Left ventricle myocardium inferior (tissue), 1 donor: ENCODE data around the gene PERP. TPM values are rescaled to one million over a fixed set of nuclear protein-coding genes. Genes with fewer than 3 reads are reported as not detected.

Source experiments
- DNase-seq: peaks from one replicate; pipeline ENCODE4 v3.0.0-alpha.2; 2020
- H3K27ac ChIP-seq: fragments of 200-600 bp; replicated peaks from 2 replicates; pipeline ENCODE4 v1.8.0; 2021
- H3K27me3 ChIP-seq: fragments of 200-600 bp; 2 replicates; pipeline ENCODE4 v1.8.0; 2021; ENCODE audit warnings: low read depth
- H3K36me3 ChIP-seq: fragments of 200-600 bp; 2 replicates; pipeline ENCODE4 v1.8.0; 2021
- H3K4me1 ChIP-seq: fragments of 200-600 bp; 2 replicates; pipeline ENCODE4 v1.8.0; 2021
- H3K4me3 ChIP-seq: fragments of 200-600 bp; 2 replicates; pipeline ENCODE4 v1.8.0; 2021; ENCODE audit warnings: mild to moderate bottlenecking, moderate library complexity
- H3K9me3 ChIP-seq: fragments of 200-600 bp; replicated peaks from 2 replicates; pipeline ENCODE4 v1.8.0; 2021
- intact Hi-C: fragments of 100-400 bp; cut with micrococcal nuclease; formaldehyde crosslinking; loops from one replicate; pipeline ENCODE4 v1.11.0; 2022
- total RNA-seq: library from RNA; stranded (reverse); fragmentation: NEBNext Ultra II Directional; extraction: Animal tissue kit (Norgen Biotek cat#: 25700); gene quantifications from one replicate; pipeline ENCODE4 v1.2.1, GENCODE V29; 2021
- TF ChIP-seq, protein P1 (sequence below): fragments of 200-600 bp; IDR thresholded peaks from 2 replicates; pipeline ENCODE4 v1.8.0; 2021; ENCODE audit warnings: antibody characterized with exemption, mild to moderate bottlenecking, borderline replicate concordance
- donor health status: DM: no; HTN: yes; CAD: no; lungs with severe emphysema.

PERP gene
- total RNA-seq, 1 donor from 2014 or later = 53.9 TPM

DNA sequence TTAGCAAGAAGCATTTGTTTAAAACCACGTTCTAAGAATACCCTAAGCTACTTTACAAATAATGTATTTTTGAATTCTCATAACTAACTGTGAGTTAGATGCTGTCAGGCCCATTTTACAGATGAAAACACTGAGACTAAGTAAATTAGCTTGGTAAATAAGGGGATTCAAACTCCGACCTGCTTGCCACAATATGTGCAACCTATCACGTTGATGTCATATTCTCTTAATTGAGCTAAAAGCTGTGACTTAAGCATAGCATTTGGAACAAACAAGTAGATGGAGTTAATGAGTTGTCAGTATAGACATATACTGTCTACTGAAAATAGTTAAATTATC is 9.4 kb upstream of the PERP start:
- H3K4me1 ChIP-seq = no peaks in the 10 kb centered on the region
- H3K4me3 ChIP-seq = no peak overlapping the region
- DNase-seq = no peak
- intact Hi-C loops = loop anchor here (5.0 to 10.0 kb wide), 3 partner anchors 171 to 468 kb away; partner anchors contain the start of gene HEBP2
- H3K27ac ChIP-seq = no peak overlapping the region
- TF ChIP-seq, protein P1, sequence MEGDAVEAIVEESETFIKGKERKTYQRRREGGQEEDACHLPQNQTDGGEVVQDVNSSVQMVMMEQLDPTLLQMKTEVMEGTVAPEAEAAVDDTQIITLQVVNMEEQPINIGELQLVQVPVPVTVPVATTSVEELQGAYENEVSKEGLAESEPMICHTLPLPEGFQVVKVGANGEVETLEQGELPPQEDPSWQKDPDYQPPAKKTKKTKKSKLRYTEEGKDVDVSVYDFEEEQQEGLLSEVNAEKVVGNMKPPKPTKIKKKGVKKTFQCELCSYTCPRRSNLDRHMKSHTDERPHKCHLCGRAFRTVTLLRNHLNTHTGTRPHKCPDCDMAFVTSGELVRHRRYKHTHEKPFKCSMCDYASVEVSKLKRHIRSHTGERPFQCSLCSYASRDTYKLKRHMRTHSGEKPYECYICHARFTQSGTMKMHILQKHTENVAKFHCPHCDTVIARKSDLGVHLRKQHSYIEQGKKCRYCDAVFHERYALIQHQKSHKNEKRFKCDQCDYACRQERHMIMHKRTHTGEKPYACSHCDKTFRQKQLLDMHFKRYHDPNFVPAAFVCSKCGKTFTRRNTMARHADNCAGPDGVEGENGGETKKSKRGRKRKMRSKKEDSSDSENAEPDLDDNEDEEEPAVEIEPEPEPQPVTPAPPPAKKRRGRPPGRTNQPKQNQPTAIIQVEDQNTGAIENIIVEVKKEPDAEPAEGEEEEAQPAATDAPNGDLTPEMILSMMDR = no peak
- H3K9me3 ChIP-seq = no peaks in the 10 kb centered on the region
- H3K36me3 ChIP-seq = no peaks in the 10 kb centered on the region
- H3K27me3 ChIP-seq = peaks cover 15% of the 10 kb centered on the region

DNA sequence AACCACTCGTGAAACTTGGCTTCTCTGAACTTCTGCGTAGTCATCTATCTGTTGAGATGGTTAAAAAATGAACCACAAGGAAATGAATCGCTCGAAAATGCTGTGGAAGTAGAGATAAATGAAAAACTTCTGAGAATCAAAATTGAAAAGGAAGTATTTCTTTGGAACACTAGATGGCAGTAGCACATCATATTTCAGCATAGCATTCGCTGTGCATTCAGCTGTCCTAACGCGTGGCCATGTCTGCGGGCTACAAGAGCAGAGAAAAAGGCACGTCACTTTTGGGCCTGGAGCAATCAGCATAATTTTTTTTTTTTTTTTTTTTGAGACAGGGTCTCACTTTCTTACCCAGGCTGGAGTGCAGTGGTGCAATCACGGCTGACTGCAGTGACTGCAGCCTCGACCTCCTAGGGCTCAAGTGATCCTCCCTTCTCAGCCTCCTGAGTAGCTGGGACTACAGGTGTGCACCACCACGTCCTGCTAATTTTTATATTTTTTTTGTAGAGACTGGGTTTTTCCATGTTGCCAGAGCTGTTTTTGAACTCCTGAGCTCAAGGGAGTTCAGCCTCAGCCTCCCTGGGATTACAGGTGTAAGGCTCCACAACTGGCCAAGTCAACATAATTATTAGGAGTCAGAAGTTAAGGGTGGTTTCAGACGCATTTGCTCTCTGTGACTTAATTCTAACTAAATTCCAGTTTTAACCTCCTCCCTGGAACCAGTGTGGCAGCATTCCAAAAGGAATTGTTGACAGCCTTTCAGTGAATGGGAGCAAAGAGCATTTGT is 8.8 kb upstream of the PERP start:
- no peaks in the 10 kb centered on the region for H3K4me1 ChIP-seq
- H3K27me3 ChIP-seq = peaks cover 15% of the 10 kb centered on the region
- TF ChIP-seq, protein P1 = peak; percentile 75
- H3K9me3 ChIP-seq = no peaks in the 10 kb centered on the region
- no peaks in the 10 kb centered on the region for H3K36me3 ChIP-seq
- H3K4me3 ChIP-seq = no peak overlapping the region
- no peak for DNase-seq
- intact Hi-C loops = loop anchor here (5.0 to 10.0 kb wide), 3 partner anchors 171 to 469 kb away; partner anchors contain the start of gene HEBP2
- no peak overlapping the region for H3K27ac ChIP-seq

DNA sequence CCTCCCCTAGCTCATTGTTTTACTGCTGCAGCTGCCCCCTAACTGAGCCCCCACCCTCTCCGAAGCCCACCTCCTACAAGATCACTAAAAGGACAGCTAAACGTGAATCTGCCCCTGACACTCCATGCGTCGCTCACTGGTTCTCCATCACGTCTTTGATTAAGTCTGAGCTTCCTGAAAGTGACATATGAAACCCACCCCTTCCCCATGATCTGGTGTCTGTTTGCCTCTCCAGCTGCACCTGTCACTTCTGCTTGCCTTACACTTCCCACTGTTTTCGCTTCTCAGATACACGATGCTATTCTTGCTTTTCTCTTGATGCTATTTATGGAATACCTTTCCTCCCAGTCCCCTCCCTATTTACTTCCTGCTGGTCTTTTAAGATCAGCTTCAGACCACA is 8.0 kb upstream of the PERP start:
- intact Hi-C loops = loop anchor here (5.0 to 10.0 kb wide), 3 partner anchors 172 to 470 kb away; partner anchors contain the start of gene HEBP2
- no peaks in the 10 kb centered on the region for H3K36me3 ChIP-seq

DNA sequence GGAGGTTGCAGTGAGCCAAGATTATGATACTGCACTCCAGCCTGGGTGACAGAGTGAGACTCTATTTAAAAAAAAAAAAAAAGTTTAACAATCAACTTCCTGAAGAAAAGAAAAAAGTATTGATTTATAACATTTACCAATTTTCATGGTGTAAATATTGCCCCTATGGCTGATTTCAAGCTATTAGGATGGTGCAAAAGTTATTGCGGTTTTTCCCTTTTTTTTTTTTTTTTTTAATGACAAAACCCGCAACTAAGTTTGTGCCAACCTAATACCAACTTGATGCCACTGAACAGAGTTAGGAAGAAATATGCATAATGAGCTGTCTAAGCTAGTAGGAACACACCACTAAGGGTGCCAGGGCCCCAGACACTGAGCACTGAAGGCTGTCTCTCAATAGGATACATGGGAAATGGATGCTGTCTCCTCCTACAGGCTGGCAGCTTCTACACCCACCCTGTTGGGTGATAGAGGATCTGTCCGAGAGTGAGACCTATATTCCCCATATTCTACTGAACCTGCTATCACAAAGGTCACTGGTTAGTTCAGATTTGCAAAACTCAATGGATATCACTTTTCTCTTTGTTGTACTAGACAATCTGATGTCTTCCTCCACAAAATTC is 6.5 kb upstream of the PERP start:
- no peaks in the 10 kb centered on the region for H3K36me3 ChIP-seq
- H3K4me3 ChIP-seq = no peak overlapping the region
- DNase-seq = no peak
- intact Hi-C loops = loop anchor here (10.0 kb wide), 2 partner anchors 291 to 471 kb away; partner anchors contain the start of gene HEBP2
- peaks cover 6% of the 10 kb centered on the region for H3K4me1 ChIP-seq
- no peaks in the 10 kb centered on the region for H3K9me3 ChIP-seq
- TF ChIP-seq, protein P1 = no peak
- H3K27me3 ChIP-seq = peaks cover 15% of the 10 kb centered on the region
- H3K27ac ChIP-seq = no peak overlapping the region

More for the DNA sequence above, 8.0 kb upstream of the PERP start:
- Histone ChIP-seq H3K9me3 (no peaks in the 10 kb centered on the region), H3K27ac (no peak overlapping the region), H3K4me1 (no peaks in the 10 kb centered on the region), H3K4me3 (no peak overlapping the region), H3K27me3 (peaks cover 15% of the 10 kb centered on the region)
- no peak for DNase-seq
- TF ChIP-seq, protein P1 = no peak

DNA sequence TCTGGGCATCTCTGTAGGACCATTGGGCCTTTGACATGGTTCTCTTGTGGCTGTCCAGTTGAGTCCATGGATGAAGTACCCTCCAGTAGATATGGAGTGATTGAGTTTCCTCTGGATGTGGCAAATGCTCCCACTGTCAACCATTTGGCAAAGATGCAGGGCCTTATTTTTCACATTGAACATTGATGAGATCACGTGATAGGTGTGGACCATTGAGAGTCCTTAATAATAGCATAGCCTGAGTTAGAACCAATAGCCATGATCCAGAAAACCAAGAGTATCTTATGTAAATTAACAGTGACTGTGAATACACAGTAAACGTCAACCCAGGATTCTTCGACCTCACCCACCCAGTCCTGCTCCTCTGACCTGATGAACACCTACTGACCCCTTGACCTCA is 3.0 kb upstream of the PERP start:
- no peaks in the 10 kb centered on the region for H3K36me3 ChIP-seq
- H3K27ac ChIP-seq = no peak overlapping the region
- intact Hi-C loops = loop anchor here (10.0 kb wide), 2 partner anchors 295 to 475 kb away; partner anchors contain the start of gene HEBP2

More for the DNA sequence above, 3.0 kb upstream of the PERP start:
- Histone ChIP-seq H3K27me3 (peaks cover 36% of the 10 kb centered on the region), H3K9me3 (no peaks in the 10 kb centered on the region), H3K4me3 (no peak overlapping the region), H3K4me1 (peaks cover 28% of the 10 kb centered on the region)
- TF ChIP-seq, protein P1 = no peak
- DNase-seq = no peak
